HG03457 (cell line): ENCODE data around the gene PTK7.

ENCODE experiments used
- ATAC-seq: cut with Tn5 transposase; IDR thresholded peaks from one replicate; pipeline ENCODE4 v1.9.1; 2021; ENCODE audit warnings: moderate number of reproducible peaks; ENCODE audit not compliant: unreplicated experiment

PTK7 gene

GRCh38 chr6:43142101-43142500 lies 66.0 kb downstream of the PTK7 start:
- no peak for ATAC-seq

DNA sequence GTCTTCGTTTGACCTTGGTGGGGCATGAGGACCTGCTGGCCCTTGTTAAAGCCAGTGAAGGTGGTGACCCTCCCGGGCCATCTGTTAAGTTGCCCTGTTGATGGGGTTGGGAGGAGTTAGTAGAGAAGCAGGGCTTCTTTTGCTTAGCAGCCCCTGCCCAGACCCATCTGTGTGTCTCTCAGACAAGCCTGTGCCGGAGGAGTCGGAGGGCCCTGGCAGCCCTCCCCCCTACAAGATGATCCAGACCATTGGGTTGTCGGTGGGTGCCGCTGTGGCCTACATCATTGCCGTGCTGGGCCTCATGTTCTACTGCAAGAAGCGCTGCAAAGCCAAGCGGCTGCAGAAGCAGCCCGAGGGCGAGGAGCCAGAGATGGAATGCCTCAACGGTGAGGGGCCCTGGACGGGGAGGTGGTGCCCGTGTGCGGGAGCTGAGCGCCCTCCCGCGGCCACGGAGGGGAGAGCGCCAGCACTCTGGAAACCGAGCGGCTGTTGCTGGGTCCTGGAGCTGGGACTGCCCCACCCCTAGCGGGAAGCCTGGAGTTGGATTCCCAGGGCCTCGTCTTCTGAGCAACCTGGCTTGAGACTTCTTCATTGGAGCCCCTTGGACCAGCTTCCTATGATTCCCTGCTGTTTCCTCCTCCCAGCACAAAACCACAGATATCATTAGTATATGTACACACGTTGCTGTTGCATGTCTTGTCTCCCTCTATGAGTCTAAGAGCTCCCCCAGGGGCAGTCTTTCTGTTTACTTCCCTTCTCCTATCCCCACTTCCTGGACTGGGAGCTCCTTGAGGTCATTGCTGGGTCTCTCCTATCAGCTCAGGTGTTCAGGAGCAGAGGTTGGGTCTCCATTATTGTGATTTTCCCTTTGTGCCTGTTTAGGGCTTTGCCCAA lies 67.4 kb downstream of the PTK7 start:
- ATAC-seq = peak; percentile 58

DNA sequence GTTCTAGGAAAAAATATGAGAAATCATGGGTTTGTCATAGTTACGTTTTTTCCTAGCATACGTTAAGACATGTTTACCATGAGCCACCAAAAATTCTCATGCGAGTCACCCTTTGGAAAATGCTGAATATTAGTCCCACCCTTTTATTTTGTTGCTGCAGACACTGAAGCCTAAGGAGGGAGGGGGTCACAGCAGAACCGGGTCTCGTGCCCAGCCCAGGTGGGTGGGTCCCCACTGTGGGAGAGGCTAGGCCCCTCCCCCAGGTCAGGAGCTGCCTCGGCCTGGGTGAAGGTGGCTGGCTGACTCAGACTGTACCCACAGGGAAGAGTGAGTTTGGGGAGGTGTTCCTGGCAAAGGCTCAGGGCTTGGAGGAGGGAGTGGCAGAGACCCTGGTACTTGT lies 68.8 kb downstream of the PTK7 start:
- no peak for ATAC-seq

DNA sequence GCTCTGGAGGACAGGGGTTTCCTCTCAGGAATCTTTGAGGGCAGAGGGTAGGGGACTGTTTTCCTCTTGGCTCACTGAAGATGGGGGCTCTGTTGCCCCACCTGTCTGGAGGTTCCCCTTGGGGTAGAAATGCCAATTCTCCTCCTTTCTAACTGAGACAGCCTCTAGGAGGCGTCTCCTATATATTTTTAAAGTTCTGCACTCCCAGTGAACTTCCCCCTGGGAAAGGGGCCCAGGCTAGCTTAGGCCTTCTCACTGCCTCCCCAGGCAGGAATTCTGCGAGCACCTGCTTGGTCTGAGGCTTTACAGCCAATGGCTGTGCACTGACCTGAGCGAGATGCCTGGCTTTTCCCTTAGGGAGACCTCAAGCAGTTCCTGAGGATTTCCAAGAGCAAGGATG lies 70.1 kb downstream of the PTK7 start:
- ATAC-seq = no peak

- no peak for ATAC-seq
Observed at GRCh38 chr6:43146709-43147688, 70.9 kb downstream of the PTK7 start.

DNA sequence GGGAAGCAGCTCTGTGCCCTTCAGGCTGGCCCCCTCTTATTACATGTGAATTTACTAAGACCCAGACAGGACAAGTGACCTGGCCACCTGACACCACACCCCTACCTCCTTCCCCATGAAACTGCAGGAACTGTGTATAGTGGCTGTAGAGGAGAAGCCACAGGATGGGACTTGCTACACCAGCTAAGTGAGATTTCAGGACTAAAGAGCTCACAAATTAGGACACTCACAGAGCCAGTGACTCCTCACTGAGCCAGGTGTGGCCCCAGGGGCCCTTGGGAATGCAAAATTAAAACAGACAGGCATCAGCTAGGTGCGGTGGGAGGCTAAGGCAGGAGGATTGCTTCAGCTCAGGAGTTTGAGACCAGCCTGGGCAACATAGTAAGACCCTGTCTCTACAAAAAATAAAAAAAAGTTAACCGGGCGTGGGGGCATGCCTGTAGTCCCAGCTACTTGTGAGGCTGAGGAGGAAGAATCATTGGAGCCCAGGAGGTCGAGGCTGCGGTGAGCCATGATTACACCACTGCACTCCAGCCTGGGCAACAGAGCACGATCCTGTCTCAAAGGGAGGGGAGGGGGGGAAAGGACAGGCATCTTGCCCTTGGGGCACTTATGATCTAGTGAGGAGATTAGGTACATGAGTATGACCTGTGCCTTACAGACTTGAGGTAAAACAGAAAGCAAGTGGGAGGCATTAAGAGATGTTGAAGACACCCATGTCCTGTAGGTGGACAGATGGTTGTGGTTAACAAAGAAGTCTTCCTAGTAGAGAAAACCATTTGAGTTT lies 71.8 kb downstream of the PTK7 start:
- ATAC-seq = no peak

DNA sequence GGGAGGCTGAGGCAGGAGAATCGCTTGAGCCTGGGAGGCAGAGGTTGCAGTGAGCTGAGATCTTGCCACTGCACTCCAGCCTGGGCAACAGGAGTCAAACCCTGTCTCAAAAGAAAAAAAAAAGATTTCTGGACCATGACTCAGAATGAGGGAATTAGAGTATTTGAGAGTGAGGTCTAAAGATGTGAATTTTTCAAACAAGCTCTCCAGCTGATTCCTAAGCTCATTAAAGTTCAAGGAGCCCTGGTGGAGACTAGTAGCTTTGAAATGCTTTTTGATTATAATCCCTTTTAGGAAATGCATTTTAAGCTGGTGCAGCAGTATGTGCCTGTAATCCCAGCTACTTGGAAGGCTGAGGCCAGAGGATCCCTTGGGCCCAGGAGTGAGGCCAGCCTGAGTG lies 73.2 kb downstream of the PTK7 start:
- ATAC-seq = no peak

DNA sequence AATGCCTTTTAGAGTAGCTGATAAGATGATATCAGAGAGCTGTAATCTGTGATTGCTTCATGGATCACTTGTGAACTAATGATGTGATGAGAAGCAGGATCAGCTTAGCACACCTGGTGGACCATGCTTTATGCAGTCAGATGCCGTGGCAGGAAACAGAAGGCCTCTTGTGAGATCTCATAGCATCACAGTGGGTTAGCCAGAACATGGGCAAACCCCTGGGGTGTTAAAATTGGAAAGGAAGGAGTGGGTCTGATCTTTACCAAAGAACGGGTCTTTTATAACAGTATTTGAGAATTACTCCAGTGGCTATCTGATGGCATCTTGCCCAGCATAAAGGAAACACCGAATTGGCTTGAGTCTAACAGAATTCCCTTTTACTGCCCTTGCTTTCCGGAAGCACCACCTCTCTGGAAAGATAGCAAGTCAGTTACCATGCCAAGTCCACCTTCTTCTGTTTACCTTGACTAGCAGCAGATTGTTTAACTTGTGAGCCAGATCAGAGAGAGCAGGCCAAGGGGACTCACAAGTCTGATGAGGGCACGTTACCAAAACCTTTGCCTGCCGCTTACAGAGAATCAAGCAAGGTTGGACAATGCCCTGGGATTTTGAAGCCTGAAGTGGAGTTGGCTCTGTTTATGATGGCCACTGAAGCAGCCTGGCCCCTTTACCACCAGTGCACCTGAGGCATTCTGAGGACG lies 74.1 kb downstream of the PTK7 start:
- ATAC-seq = no peak

GRCh38 chr6:43159599-43159998 lies 83.5 kb downstream of the PTK7 start:
- no peak for ATAC-seq

DNA sequence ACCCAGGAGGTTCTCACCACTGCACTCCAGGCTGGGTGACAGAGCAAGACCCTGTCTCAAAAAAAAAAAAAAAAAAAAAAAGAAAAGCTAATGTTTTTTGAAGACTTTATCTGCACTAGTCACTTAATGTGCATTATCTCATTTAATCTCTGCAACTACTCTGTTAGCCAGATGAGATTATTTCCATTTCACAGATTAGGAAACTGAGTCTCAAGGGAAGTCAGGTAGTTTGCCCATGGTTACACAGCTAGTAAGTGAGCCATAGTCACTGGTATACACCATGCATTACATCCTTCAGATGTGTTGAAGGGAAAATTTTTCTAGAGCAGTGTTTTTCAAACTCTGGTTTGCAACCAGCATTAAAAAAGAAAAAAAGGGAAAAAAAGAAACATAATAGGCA lies 87.8 kb downstream of the PTK7 start:
- ATAC-seq = no peak

DNA sequence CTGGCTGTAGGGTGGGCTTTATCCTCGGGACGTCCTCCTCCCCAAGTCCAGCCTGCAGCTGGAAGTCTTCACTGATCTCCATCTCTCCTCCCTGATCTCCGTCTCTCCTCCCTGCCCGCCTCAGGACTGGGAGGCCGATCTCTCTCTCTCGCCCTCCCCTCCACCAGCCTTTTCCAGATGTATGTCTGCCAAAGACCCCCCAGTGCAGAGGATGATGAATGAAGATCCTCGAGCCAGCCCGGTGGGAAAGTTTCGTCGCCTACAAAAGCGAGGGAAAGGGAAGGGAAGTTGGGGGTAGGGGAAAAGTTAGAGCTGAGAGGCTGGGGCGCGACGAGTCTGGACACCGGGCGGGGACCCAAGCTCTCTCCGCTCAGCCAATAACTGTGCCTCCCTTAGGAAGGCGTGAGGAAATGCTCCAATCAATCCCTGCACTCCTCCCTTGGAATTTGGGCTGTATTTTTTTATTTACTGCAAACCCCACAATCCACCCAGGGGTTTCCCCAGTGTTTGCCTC lies 94.4 kb downstream of the PTK7 start:
- ATAC-seq = no peak

DNA sequence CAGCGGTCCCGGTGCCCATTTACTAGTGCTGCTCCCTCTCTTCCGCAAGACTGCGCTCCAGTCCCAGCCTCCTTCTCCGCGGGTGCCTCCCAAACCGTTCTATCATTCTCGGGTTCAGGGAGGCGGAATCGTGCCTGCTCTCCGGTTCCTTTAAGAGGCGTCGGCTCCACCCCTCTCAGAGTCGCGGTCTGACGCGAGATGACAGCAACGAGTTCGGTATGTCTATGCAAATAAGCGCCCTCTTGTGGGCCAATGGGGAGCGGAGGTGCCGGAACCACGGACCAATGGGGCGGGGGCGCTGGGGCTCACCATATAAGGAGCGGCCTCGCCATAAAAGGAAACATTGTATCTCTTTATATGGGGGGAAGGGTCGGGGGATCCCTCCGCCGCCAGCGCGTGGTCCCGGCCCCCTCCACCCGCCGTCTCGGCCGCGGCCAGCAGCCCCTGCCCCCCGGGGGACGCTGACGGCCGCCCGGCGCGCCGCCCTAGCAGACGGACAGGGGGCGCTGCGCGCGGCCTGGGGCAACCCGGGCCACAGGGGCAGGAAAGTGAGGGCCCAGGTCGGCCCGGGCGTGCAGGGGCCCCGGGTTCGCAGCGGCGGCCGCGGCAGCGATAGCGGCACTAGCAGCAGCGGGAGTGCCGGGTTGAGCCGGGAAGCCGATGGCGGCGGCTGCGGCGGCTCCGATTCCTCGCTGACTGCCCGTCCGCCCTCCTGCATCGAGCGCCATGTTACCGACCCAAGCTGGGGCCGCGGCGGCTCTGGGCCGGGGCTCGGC lies 95.0 kb downstream of the PTK7 start, which contains the start of gene SRF:
Gene SRF (plus strand): TSS at position 339 of the 776 bp plus-strand sequence. CDS start 388 bp downstream, at position 727.
- ATAC-seq = peak; percentile 40

DNA sequence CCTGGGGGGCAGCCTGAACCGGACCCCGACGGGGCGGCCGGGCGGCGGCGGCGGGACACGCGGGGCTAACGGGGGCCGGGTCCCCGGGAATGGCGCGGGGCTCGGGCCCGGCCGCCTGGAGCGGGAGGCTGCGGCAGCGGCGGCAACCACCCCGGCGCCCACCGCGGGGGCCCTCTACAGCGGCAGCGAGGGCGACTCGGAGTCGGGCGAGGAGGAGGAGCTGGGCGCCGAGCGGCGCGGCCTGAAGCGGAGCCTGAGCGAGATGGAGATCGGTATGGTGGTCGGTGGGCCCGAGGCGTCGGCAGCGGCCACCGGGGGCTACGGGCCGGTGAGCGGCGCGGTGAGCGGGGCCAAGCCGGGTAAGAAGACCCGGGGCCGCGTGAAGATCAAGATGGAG lies 95.6 kb downstream of the PTK7 start:
- no peak for ATAC-seq

GRCh38 chr6:43172104-43173007 lies 96.2 kb downstream of the PTK7 start:
- ATAC-seq = no peak

DNA sequence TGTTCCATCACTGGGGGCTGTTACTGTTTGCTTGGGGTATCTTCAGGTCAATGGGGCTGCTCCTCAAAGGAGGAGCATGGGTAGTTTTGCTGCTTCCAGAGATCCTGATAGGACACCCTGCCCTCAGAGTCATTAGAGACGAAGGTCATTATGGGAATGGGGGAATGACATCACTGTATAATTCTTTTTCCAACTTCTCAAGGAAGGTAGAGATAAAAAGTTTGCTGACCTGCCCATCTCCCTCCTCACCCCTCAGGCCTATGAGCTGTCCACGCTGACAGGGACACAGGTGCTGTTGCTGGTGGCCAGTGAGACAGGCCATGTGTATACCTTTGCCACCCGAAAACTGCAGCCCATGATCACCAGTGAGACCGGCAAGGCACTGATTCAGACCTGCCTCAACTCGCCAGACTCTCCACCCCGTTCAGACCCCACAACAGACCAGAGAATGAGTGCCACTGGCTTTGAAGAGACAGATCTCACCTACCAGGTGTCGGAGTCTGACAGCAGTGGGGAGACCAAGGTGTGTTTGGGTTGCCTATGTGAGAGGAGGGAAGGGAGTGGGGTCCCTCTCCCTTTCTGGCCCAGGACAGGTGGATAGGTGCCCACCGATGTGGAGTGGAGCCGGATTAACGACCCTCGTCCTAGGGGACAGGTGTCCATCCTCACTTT lies 97.6 kb downstream of the PTK7 start:
- ATAC-seq = no peak

GRCh38 chr6:43174263-43175112 lies 98.4 kb downstream of the PTK7 start:
- peak; percentile 45 for ATAC-seq
